Stimulated activated CD4-positive, alpha-beta T cell treated with anti-CD3 and anti-CD28 coated beads, Interleukin-1b, Interleukin-23, amount 100 ng/mL, for 48 hours (primary cell): Measurements from ENCODE around the gene HHIPL1.

ENCODE experiments used
- DNase-seq: peaks from one replicate; pipeline ENCODE4 v3.0.0-alpha.2; 2020

HHIPL1 gene

DNA sequence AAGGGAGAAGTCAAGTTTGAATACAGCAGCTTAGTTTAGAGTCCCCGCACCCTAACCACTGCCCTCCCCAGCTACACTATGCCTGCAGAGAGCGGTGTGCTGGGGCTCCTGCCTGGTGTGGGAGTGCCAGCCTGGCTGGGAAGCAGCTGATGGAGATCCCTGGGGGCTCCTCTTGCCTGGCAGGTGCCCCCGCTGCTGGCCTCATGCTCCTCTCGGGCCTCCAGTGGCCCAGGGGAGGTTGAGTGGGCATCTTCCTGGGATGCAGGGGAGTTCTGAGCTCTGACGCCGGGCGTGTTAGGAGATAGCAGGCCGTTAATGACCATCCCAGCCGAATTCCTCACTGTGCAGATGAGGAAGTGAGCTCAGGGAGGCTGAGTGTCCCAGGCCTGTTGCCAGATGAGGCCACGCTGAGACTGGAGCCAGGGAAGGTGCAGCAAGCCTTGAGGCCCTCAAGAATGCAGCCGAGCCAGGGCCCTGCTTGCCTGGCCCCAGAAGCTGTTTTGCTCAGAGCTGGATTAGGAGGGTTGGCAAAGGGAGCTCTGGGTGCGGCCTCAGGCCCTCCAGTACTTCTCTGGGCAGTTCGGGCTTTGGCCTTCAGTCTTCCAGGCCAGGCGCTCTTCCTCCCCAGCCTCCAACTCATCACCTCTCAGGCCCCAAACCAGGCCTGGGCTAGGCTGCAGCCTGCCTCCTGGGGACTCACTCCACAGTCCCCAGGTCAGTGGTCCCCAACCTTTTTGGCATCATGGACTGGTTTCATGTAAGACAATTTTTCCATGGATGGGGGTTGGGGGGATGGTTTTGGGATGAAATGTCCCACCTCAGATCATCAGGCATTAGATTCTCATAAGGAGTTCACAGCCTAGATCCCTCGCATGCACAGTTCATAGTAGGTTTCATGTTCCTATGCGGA is 32.6 kb downstream of the HHIPL1 start:
- DNase-seq = no peak

DNA sequence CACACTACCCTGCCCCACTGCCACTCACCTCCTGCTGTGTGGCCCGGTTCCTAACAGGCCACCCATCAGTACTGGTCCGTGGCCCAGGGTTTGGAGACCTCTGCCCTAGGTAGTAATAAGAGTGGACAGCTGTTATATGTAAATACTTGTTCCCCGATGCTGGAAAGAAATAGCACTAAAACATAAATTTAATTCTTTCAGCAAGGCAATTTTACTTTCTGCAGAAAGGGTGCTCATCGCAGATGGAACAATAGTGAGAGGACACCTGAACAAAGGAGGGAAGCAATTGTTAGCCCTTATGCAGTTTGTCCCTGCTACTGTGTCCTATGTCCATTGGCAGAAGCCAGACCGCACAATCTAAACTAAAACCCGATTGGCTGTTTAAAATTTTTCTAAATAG is 33.3 kb downstream of the HHIPL1 start:
- DNase-seq = no peak

DNA sequence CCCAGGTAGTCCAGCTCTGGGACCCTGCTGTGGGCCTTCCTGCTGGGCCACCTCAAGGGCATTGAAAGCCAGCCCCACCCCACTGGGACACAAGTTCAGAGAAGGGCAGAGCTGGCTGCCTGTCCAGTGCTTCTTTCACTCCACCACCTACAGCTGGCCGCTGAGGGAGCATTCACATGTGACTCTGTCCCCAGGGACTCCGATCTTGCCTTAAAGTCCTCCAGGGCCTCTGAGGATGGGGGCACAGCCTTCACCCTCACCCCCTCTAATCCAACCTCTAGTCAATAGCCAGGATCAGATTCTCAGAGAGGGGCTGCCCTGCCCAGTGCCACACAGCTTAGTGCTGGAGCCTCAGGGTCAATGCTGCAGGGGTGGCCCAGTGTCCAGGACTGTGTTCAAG is 34.2 kb downstream of the HHIPL1 start:
- no peak for DNase-seq

DNA sequence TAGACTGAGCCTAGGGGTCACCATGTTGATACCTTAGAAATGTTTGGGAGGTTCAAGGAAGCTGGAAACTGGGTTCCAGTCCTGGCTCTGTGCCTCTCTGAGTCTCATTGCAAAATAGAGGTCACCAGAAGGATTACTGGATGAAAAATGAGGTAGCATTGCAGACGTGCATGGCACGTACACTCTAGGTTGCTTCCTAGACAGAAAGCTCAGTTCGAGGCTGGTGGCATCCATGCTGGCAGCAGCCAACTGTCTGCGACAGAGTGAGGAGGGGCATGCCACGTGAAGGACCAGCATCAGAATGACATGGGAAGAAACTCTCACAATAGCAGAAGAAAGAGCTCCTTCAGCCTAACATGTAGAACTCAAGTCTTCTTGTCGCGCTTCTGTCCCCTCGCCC is 34.6 kb downstream of the HHIPL1 start:
- DNase-seq = no peak

DNA sequence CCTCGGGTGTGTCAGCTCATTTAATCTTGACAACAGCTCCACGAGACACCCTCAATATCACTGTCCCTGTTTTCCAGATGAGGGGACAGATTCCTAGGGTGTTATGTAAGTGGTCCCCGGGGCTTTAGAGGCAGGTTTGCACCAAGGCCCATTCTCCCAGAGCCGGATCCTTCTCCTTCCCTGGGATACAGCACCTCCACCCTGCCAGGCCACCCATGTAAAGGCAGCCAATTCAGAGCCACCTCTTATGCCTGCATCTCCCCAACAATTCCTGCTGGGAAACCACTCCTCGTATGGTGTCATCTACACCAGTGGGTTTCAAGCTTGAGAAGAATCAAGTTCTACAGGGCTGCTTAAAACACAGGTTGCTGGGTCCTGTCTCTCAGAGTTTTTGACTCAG is 35.1 kb downstream of the HHIPL1 start:
- DNase-seq = no peak

DNA sequence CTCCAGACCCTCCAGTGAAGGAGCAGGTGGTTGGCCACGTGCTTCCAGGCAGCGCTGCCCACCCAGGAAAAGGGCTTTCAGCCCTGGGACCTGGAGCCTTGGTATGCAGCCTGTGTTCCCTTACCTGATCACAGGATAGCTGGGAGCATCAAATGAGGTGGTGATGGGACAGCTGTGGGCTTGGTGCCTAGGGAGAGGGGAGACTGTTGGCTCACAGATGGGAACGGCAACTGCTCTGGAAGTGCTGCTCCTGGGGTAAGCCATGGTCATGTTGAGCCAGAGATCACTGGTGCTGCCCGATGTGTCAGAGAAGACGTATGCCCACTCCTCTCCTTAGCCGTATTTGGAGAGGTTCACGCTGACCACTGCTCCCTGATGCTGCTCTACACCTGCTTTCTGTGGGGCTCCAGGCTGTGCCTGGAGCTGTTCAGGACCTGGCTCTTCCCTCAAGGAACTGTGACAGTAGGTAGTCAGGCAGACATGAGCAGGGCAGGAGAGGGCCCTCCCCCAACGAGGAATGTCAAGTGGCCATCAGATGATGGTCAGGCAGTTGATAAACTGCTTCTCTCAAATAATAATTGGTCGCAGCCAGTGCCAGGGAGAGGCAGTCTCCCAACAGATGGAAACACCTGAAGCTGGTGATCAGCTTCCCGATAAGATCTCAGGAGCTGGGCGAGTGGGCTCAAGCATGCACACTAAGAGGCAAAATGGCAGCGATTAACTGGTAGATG is 36.3 kb downstream of the HHIPL1 start:
- no peak for DNase-seq

DNA sequence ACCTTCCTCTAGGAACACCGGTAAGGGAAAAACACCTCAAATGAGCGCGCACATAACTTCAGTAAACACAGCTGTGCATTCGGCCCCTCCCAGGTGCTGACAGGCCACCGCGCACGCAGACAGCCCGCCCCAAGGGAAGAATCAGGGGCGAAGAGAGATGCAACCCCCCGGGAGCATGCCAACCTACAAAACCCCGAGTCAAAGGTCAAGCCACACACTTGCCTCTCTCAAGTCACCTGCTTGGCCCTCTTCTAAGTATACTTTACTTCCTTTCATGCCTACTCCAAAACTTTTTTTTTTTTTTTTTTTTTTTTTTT is 36.9 kb downstream of the HHIPL1 start:
- DNase-seq = no peak

DNA sequence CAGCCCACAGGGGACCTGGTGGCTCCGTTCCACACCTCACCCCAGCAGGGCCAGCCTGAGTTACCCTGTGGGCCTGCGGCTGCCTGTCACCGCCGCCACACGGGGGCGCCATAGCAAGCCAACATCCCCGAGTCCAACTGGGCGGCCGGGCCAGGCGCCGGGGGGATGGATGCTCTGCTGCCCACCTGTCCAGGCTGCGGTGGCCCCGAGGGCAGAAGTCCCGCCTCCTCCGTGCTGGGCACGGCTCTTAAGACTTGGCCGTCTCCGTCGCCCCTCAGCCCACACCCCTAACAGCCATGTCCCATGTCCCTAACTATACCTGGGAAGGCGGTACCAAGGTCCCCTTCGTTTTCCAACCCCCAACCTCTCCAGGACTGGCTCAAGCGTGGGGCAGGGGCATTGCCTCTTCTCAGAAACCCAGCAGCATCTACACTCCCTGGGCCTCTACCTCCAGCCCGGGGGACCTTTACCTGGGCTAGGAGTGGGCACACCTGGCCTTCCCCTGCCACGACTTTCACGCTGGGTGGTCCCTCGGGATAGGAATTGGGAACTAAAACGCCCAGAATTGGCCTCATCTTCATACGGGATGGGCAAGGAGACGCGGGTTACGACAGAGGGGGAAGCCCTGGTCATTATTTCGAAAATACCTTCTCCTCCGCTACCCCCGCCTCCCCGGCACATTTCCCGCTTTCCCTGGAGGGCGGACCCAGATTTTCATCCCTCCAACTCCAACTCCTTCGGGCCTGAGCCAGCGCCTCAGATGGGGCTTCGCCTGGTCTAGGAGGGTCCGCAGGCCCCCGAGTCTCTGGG is 38.1 kb downstream of the HHIPL1 start:
- DNase-seq = peak; percentile 80

DNA sequence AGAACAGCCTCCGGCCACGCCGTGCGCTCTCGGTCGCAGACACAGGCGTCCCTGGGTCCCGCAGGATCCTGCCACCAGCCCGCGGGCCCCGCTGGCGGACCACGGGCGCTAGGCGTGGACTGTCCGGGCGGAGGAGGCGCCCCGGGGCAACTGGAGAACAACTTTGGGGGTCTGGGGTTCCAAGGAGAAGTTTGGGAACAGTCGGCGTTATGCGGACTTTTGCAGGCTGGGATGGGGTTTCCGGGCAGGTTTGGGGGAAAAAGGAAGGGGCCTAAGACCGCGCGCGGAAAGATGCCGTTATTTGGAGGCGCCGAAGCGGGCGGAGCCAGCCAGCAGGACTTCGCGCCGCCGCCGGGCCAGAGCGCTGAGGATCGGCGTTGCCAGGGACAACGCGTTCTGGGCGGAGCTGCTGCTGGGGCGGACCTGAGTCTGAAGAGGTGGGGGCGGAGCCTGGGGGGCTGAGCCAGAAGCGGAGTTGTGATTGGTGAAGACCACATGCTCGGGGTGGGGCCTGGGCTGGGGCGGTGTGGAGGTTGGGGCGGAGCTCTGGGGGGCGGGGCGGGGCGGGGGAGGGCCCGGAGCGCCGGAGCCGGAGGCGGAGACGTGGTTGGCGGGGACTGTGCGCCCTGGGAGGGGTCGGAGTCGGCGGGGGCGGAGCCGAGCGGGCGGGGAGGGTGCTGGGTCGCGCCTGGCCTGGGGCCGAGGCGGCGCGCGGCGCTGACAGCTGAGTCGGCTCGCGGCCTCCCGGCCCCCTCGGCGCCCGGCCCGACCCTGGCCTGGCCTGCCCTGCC is 38.9 kb downstream of the HHIPL1 start, which contains the start of gene CYP46A1:
CYP46A1 (plus strand) TSS at position 680 of the 791 bp plus-strand sequence. CDS start 120 bp downstream, outside the sequence.
- DNase-seq = peak; percentile 100

DNA sequence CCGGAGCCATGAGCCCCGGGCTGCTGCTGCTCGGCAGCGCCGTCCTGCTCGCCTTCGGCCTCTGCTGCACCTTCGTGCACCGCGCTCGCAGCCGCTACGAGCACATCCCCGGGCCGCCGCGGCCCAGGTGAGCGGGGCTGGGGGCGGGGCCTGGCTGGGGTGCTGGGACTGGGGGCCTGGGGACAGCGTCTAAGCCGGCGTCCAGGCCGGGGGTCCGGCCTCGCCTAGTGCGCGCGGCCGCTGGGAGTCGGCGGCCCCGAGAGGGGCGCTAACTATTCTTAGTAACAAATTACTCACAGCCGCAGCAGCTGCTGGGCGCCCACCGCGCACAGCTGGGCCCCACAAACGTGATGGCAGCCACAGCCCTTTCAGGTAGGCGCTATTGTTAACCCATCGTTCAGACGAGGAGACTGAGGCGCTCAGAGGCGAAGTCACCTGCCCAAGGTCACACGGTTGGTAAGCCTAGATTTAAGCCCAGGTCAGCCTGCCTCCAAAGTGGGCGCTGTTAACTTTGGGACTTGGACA is 39.5 kb downstream of the HHIPL1 start:
- DNase-seq = peak; percentile 7

DNA sequence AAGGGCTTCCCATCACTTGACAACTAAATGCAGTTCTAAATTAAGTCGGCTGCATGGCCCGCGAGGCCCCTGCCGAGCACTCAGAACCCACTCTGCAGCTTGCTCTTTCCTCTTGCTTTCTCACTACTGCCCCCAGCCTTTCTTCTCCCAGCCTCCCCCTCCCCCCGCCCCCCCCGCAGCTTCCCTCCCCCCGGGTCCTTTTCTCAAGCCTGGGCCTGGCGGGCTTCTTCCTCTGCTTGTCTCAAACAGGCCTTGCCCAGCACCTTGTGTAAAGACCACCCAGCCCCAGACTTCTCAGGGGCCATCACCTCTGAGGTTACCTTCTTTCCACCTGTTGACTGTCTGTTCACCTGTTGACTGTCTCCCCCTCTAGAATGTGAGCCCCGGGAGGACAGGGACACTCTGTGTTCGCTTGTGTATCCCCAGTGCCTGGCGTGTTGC is 40.2 kb downstream of the HHIPL1 start:
- no peak for DNase-seq

DNA sequence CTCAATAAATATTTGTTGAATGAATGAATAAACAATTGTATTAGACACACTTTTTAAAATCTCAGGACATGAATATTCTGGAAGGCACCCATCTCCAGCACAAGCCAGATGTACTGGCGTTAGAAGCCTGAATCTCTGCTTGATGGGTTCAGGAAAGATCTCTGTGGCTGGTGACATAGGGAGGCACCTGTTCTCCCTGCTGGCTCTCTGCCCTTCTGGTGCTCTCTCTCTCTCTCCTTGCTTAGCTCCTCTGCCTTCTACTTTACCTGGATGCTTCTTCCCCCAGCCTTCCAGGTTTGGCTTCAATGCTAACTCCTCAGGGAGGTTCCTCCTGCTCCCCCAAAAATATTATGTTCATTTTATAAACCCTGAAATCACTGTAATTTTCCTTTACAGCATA is 40.7 kb downstream of the HHIPL1 start:
- no peak for DNase-seq

DNA sequence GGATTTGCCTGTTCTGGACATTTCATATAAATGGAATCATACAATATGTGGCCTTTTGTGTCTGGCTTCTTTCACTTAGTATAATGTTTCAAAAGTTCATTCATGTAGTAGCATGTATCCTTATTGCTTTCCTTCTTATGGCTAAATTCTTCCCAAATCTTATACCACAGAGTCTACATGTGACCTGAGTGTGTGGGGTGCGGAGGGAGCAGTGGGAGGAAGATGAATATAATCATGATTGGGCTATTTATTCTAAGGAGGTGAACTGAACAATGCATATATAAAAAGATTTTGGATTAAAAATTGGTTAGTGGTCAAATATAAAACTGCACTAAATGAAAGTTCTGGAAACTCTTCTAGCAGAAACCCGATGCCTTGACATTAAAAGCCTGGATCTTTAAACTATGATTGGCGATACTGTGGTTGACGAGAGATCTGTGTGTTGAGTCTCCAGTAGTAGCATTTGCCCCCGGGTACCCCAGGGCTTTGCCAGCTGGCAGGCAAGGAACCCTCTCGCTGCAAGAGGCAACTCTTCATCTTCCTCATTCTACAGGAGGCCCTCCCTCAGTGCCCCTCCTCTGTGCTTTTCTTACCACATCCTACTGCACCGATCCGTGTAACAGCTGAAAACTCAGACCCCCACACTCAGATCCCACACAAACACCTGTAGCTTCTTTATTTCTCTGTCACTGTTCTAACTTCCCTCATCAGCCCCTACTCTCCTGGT is 41.8 kb downstream of the HHIPL1 start:
- DNase-seq = no peak

DNA sequence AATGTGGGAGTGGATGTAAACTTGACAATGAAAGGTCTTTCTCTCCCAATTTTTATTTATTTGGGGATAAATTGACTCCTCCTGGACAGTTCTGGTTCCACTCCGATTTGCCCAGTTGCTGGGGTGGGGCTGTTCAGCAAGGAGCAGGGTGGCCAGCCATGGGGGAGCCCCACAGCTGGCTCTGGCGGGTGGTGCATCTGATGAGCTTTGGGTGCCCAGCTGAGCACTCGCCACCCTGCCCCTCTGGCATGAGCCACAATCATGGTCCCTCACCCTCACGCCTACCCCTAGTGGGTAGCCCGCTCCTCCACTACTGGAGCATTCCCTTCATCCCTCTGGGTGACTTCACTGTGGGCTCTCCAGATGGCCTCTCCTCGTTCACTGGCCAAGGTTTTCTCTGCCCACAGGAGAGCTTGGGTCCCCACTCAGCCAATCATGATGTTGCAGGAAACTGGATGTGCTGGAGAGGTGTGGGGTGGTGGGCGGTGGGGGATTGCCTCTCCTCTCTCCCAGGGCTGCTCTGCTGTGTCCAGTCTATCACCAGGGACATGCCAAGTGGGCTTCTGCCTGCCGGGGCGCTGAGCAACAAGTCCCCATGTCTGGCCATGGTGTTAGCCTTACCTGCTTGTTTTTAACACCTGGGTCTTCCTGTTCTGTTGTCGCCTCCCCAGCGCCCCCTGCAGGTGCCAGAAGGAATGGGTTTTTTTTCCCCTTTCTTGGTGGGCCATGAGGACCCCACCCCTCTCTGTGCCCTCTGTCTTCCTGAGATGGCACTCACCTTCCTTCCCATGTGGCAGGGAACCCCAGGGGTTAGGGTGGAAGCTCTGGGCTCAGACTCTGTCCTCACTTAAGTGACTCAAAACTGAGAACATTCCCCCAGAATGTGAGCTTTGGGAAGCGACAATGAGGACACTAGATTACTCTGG is 42.6 kb downstream of the HHIPL1 start:
- peak; percentile 21 for DNase-seq

DNA sequence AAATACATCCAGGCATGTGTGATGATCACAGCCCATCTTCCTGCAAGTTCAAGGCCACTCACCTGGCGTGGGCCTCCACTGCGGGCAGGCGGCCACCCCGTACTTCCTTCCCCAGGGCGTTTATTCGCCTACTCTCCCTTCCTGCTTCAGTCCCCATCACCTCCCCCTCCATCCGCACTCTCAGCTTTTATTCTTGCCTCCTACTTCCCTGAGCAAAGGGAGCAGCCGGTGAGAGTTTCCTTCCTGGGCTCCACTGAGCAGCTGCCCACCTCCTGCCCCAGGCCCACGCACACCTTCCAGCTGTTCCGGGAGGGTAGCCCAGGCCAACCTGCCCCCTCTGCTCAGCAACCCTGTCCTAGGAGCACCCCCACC is 43.3 kb downstream of the HHIPL1 start:
- DNase-seq = no peak

DNA sequence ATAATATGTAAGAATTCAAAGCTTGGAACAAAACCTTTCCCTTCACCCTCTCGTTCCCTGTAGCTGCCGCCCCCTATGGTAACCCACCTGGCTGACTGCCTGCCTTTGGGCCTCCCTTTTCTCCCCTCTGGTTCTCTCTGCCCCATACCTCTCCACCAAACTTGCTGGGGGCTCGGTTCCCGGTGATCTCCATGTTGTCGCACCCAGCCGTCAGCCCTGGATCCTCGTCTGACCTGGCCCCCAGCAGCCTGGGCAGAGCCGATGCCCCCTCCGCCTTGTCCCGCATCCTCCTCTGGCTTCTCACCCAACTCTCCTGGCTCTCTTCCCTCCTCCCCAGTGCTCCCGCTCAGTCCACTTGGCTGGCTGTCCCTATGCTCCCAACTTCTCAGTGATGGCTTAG is 43.7 kb downstream of the HHIPL1 start:
- DNase-seq = no peak

DNA sequence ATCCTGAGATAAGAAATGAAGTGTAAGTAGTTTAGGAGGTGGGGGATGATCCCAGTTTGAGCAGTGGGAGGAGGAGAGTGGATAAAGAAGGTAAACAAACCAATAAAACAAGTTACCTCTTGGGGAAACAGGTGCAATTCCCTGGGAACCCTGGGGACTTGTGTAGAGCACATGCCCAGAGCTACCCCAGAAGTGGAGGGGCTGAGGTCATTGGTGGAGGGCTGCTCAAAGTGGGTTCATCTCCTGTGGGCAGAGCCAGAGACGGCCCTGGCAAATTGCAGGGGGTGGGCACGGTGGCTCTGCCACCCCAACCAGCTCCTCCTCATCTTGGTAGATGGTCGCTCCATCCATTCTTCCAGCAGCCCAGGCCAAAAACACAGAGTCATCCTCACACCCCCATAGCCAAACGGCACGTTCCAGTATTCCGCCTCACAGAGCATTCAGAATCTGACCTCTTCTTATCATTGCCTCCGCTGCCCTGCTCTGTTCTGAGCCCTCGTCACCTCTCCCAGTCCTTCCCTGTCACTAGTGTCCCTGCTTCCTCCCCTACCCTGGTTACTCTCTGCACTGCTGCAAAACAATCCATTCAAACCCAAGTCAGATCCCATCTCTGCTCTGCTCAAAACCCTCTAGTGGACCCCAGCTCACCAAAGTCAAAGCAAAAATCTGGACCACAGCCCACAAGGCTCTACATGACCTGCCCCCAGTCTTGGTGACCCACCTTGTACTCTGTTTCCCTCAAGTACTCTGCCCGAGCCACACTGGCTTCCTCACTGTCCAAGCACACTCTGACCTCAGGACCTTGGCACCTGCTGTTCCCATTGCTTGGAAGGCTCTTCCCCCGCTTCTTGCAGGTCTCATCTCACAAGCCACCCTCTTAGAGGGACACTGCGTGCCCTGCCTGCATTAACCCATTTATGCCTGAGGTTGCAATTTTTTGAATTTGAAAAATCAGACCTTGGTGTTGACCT is 44.6 kb downstream of the HHIPL1 start:
- DNase-seq = no peak

DNA sequence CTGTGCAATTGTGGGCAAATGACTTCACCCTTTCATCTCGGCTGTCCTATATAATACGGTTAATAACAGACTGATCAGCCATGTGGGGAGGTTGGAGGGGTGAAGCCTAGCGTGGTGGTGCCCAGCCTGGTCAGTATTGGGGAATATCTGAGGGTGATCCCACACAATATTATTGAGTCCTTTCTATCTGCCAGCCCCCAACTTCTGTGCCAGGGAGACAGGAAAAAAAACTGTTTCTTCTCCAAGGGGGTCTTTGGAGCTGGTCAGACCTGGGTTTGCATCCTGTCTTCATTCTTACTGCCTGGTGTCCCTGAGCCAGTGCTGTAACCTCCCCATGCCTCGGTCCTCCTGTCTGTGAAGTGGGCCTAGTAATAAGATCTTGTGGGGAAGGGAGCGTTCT is 45.7 kb downstream of the HHIPL1 start:
- DNase-seq = no peak
